ENCODE data around the gene MEGF6. TPM values are rescaled to one million over a fixed set of nuclear protein-coding genes. Genes with fewer than 3 reads are reported as not detected.
A peak's percentile ranks its signal among the peaks of the same experiment; 100 is the strongest.

Gene MEGF6
- total RNA-seq, 2 experiments from 2014 or later, result 1.7 to 2.5 TPM

DNA sequence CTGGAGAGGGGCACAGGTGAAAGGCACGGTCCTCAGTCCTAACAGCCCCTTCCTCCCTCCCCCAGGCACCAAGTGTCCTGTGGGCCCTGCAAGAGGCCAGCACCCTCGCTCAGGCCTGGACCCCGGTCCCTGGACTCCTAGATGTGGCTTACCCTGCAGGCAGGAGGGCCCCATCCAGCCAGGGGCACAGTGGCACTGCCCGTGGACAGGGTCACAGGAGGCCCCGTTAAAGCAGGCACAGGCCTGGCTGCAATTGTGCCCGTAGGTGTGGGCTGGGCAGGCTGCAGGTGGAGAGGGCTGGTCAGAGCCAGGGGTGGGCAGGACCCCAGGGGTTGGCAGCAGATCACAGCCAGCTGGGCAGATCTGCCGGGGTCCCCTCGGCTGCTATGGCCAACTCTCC is 112.3 kb downstream of the MEGF6 start:
- DNase-seq, result no peak
- Mint-ChIP-seq H3K27me3 (no peaks in the 10 kb centered on the region), H3K9me3 (no peaks in the 10 kb centered on the region), H3K27ac (no peak overlapping the region), H3K4me1 (no peaks in the 10 kb centered on the region), H3K36me3 (no peaks in the 10 kb centered on the region), H3K4me3 (no peak overlapping the region)

DNA sequence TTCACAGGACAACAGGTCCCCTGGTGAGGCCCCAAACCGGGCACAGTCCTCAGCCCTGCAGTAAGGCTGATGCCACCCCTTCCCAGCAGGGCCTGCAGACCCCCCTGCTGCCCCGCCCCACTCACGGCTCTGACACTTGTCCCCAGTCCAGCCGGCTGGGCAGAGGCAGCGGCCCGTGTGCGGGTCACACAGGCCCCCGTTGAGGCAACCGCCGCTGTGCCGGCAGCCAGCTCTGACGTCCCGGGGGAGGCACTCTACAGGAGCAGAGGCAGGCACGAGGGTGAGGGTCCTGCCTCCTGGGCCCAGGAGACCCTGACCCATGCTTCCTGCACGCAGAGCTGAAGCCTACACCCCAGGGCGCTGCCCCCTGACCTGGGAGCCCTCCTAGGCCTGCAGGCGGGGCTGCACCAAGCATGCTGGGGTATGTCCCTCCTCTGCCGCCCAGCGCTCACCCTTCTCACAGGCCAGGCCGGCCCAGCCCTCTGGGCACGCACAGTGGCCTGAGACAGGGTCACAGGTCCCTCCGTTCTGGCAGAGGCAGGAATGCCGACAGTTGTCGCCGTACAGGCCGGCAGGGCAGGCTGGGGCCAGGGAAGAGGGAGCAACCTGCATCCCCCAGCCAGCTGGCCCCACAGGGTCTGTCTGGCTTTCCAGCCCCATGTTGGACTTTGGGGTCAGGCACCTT is 112.9 kb downstream of the MEGF6 start:
- Mint-ChIP-seq H3K36me3 (no peaks in the 10 kb centered on the region), H3K4me3 (no peak overlapping the region), H3K4me1 (no peaks in the 10 kb centered on the region), H3K27me3 (no peaks in the 10 kb centered on the region), H3K27ac (no peak overlapping the region), H3K9me3 (no peaks in the 10 kb centered on the region)
- DNase-seq, result no peak

DNA sequence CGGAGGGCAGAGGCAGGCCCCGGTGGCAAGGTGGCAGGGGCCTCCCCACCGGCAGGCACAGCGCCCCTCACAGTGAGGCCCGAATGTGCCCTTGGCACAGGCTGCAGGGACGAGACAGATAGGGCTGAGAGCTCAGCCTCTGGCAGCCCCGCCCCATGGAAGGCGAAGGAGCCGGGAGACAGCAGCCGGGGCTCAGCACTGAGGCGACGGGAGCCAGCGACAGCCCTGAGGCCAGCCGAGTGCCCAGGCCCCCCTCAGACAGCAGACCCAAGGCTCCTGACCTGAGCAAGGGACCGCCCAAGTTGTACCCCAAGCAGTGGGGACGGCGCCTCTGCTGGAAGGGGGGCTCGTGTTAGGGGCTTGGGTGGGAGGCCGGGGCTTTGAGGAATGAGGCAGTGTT is 113.8 kb downstream of the MEGF6 start:
- no peak overlapping the region for H3K27ac Mint-ChIP-seq
- H3K9me3 Mint-ChIP-seq, result no peaks in the 10 kb centered on the region
- no peaks in the 10 kb centered on the region for H3K27me3 Mint-ChIP-seq
- no peaks in the 10 kb centered on the region for H3K4me1 Mint-ChIP-seq
- H3K4me3 Mint-ChIP-seq, result no peak overlapping the region
- H3K36me3 Mint-ChIP-seq, result no peaks in the 10 kb centered on the region
- DNase-seq, result no peak

DNA sequence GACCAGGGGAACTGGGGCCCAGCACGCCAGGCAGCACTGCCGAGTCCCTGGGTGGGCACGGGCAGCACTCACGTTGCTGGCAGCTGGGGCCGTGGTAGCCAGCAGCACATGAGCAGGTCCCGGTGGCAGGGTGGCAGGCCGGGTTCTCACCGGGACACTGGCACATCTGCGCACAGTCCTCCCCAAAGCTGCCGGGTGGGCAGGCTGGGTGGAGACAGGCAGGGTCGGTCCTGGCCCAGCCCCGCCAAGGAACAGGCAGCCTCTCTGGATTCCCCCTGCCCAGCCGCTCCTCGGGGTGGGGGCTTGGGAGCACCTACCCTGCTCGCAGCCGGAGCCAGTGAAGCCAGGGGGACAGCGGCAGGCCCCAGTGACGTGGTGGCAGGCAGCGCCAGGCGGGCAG is 114.4 kb downstream of the MEGF6 start:
- no peak for DNase-seq
- Mint-ChIP-seq H3K4me1 (no peaks in the 10 kb centered on the region), H3K27ac (no peak overlapping the region), H3K36me3 (no peaks in the 10 kb centered on the region), H3K9me3 (no peaks in the 10 kb centered on the region), H3K27me3 (no peaks in the 10 kb centered on the region), H3K4me3 (no peak overlapping the region)

DNA sequence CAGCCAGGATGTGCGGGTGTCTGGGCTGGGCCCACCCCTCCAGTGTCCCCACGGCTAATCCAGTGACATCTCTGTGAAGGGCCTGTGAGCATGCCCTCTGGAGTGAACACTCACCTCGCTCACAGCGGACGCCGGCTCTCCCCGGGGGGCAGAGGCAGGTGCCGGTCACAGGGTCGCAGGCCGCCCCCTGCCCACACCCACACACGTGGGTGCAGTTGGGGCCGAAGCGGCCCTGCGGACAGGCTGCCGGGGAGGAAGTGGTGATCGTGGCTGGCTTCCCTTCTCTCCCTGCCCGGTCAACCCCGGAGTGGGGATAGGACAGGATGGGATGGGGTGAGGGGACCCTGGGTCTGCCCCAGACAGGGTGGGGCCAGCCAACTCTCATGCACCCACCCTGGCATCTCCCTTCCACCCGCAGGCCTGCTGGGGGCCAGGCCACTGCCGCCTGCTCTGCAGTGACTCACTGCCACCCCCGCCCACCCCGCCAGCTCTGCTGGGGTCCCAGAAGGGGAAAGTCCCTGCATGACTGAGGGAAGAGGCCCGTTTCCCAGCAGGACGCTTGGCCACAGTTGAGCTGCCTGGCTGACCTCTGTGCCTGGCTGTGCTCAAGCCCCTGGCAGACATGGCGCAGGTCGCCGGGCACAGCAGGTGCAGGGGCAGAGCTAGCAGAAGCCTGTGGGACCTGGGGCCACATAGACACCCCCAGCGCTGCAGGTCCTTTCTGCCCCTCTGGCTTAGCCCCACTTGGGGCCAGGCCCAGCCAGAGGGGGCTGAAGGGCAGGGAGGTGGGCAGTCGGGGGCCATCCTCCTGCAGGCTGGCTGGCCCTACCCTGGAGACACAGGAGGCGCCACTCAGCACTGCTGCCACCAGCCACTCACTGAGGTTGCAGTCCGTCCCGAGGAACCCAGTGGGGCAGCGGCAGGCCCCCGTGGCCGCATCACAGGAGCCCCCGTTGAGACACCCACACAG is 115.2 kb downstream of the MEGF6 start:
- no peak overlapping the region for H3K27ac Mint-ChIP-seq
- no peaks in the 10 kb centered on the region for H3K36me3 Mint-ChIP-seq
- H3K9me3 Mint-ChIP-seq, result no peaks in the 10 kb centered on the region
- H3K4me1 Mint-ChIP-seq, result peaks cover 2% of the 10 kb centered on the region
- no peak for DNase-seq
- no peaks in the 10 kb centered on the region for H3K27me3 Mint-ChIP-seq
- no peak overlapping the region for H3K4me3 Mint-ChIP-seq

DNA sequence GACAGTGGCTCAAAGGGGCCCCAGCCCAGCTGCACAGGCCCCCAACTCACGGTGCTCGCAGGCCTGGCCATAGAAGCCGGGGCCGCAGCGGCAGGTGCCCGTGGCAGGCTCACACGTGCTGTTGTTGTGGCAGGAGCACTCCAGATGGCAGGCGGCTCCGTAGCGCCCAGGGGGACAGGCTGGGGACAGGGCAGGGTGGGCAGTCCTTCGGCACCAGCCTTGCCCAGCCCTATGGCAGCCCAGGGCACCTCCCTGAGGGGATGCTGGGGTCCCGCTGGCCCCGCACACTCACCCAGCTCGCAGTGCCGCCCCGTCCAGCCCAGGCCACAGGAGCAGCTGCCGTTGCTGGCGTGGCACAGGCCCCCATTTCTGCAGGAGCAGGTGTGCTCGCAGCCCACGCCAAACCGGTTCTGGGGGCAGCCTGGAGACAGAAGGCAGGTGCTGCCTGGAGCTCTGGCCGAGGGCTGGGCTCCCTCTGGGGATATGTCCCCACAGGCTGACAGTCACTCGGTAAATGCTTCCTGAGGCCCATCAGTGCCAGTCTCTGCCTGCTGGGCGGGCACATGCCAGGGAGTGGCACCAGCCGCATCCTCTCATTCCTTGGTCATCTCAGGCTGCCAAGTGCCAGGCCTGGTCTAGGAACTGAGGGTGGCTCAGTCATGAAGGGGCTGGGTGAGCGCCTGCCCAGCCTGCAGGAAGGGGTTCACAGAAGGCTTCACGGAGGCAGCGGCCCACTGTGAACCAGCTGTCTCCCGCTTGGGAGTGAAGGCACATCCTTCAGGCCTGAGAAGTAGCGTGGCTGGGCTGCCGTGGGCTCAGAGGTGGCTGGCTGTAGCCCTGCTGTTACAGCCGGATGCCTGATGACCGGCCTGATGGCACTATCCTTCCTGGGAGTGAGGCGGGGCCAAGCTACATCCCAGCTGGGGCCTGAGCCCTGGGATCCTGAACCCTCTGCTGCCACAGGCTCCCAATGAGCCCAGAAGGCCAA is 116.7 kb downstream of the MEGF6 start:
- Mint-ChIP-seq H3K9me3 (no peaks in the 10 kb centered on the region), H3K36me3 (no peaks in the 10 kb centered on the region), H3K4me3 (no peak overlapping the region), H3K27ac (no peak overlapping the region), H3K27me3 (no peaks in the 10 kb centered on the region), H3K4me1 (peaks cover 2% of the 10 kb centered on the region)
- DNase-seq, result no peak

DNA sequence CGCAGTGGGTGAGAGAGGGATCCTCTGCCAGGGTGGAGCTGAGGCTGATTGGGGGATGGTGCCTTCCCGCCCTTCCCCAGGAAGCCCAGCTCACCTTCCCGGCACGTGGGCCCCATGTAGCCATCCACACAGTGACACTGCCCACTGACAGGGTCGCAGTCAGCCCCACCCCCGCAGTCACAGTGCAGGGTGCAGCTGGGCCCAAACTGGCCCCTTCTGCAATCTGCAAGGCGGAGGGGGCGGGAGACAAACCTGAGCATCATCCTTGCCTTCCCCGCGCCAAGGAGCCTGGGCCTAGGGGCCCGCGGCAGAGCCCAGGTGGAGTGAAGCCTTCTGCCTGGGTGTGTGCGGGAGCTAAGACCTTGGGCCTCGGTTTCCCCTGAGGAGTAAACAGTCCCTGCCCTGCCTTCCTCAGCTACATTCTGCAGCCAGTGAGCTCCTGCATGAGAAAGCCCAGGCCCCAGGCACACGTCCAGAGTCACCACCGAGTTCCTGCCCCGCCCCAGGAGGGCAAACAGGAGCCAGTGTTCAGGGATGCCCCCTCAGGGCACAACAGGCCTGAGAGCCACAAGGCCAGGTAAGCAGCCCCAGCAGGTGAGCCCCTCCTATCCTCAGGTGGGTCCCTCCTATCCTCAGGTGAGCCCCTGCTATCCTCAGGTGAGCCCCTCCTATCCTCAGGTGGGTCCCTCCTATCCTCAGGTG is 118.6 kb downstream of the MEGF6 start:
- Mint-ChIP-seq H3K4me3 (no peak overlapping the region), H3K27me3 (no peaks in the 10 kb centered on the region), H3K4me1 (peaks cover 2% of the 10 kb centered on the region), H3K36me3 (no peaks in the 10 kb centered on the region), H3K27ac (no peak overlapping the region), H3K9me3 (peaks cover 12% of the 10 kb centered on the region)
- DNase-seq, result no peak

DNA sequence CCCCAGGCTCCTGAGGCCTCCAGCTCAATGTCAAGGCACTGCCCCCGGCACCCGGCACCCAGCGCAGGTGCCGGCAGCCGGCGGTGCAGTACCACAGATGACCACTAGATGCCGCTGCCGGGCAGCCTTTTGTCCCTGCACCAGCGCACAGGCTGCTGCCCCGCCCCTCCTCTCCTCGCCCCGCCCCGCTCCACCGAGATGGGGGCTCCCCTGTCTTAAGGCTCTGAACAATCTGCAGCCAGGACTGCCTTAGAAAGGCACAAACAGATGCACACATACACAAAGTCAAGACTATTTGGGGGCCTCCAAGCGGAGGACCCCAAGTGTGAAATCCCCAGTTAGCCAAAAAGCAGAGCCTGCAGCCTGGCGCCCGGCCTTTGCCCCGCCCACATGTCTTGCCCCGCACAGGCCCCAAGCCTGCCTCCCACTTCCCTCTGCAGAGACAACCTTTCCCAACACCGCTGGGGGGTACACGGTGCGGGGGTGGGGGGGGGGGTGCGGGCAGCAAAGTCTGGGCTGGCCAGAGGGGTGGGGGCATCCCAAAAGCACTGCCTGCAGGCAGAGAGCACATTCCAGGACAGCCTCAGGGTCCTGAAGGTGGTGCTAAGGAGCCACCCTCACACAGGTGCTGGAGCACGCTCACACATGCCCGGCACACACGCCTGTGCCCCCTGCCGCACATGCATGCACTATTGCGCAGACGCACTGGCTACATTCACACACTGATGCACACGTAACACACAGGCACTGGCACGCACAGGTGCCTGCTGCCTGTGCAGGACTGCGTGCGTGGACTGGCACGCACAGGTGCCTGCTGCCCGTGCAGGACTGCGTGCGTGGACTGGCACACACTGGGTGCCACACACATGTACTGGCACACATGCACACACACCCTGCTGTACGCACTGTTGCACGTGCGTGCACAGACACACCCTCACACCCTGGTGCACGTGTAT is 119.7 kb downstream of the MEGF6 start:
- peaks cover 2% of the 10 kb centered on the region for H3K4me1 Mint-ChIP-seq
- no peaks in the 10 kb centered on the region for H3K36me3 Mint-ChIP-seq
- no peak overlapping the region for H3K4me3 Mint-ChIP-seq
- peaks cover 13% of the 10 kb centered on the region for H3K9me3 Mint-ChIP-seq
- no peaks in the 10 kb centered on the region for H3K27me3 Mint-ChIP-seq
- DNase-seq, result peak; percentile 86
- H3K27ac Mint-ChIP-seq, result no peak overlapping the region

DNA sequence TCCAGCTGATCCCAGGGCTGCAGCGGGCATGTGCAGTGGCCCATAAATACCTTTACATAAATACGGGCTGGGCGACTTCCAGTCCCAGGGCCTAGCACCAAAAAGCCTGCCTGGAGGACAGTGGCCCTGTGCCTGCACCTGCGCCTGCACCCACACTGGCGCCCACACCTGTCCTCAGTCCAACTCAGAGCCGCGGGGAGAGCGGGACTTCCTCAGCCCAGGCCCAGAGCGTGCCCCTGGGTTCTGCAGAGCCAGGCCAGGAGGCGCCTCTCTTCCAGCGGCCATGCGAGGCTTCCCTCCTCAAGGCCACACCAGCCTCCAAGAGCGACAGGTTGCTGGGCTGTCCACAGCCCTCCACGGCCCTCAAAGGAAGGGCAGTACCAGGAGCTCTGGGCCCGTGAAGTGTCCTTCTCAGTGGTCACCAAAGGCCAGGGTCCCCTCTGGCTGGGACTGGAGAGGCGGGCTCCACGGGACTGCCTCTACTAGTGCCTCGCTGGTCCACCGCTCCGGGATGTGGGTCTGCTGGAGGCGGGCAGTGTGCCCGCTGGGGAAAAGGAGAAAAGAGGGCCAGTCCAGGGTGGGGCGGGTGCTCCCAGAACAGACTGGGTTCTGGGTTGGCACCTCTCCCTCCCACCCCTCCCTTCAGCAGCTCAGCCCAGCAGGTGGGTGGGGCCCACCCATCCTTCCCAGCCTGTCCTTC is 121.1 kb downstream of the MEGF6 start:
- no peaks in the 10 kb centered on the region for H3K27me3 Mint-ChIP-seq
- DNase-seq, result no peak
- peaks cover 13% of the 10 kb centered on the region for H3K9me3 Mint-ChIP-seq
- H3K27ac Mint-ChIP-seq, result no peak overlapping the region
- H3K4me1 Mint-ChIP-seq, result peaks cover 2% of the 10 kb centered on the region
- no peak overlapping the region for H3K4me3 Mint-ChIP-seq
- H3K36me3 Mint-ChIP-seq, result no peaks in the 10 kb centered on the region

DNA sequence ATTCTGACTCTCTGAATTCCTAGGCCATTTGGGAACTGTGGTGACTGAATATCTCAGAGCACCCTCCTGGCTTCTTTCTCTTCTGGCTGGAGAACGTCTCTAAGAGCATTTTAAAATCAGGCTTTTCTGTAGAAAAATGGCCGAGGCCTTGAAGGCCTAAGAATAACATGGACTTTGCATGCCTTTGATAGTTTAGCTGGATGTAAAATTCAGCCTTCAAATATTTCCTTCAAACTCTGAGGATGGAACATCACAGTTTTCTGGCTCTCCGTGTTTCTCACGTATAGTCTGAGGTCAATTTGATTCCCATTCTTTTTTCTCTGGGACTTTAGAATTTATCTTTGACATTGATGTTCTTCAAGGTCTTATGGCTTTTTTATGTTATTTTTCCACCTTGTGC is 122.9 kb downstream of the MEGF6 start:
- no peak overlapping the region for H3K27ac Mint-ChIP-seq
- H3K36me3 Mint-ChIP-seq, result no peaks in the 10 kb centered on the region
- no peak overlapping the region for H3K4me3 Mint-ChIP-seq
- peaks cover 13% of the 10 kb centered on the region for H3K9me3 Mint-ChIP-seq
- DNase-seq, result no peak
- H3K4me1 Mint-ChIP-seq, result peaks cover 2% of the 10 kb centered on the region
- no peaks in the 10 kb centered on the region for H3K27me3 Mint-ChIP-seq

DNA sequence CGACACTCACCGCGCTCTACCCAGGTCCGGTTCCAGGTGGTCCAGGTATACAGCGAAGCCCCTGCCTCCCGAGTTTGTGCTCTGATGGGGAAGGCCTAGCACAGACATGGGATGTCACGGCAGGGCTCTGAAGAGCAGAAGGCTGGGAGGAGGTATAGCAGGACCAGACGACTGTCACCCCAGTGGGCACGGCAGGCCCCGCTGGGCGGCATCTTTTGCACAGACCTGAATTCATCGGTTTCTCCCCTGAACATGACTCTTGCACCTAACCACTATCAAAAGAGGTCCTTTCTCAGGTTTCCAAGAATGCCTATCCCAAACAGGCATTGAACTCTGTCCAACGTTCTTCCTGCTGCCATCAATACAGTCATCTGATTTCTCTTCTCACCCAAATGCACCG is 126.3 kb downstream of the MEGF6 start:
- Mint-ChIP-seq H3K4me3 (no peak overlapping the region), H3K27ac (no peak overlapping the region)

DNA sequence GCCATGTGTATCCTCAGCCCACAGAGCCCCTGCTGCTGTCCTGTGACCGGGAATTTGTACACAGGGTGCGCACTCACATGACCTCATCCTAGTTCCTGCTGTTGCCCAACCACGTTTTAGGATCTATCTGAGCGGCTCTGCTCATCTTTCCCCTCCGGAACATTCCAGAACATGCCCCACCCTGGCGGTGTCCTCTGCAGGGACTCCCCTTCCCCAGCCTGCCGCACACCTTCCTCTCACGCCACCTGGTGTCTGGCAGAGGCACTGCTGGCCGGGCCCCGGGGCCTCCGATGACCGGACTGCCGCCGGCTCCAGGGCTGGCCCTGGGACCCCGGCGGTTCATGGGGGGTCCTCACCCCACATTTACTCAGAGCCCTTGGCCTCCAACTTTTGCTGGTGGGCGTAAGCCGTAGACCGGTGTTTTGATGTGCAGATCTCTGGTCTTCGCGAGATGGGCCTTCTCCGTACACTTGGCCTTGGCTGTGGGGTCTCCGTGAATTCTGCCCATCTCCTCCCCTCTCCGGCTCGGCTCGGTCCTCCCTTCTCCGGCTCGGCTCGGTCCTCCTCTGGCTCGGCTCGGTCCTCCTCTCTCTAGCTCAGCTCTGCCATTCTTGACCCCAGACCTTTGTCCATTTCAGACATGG is 127.4 kb downstream of the MEGF6 start:
- Mint-ChIP-seq H3K27me3 (no peaks in the 10 kb centered on the region), H3K9me3 (peaks cover 11% of the 10 kb centered on the region), H3K4me1 (no peaks in the 10 kb centered on the region), H3K27ac (no peak overlapping the region), H3K36me3 (no peaks in the 10 kb centered on the region), H3K4me3 (no peak overlapping the region)
- peak; percentile 44 for DNase-seq

More for the DNA sequence above, 126.3 kb downstream of the MEGF6 start:
- DNase-seq, result no peak
- Mint-ChIP-seq H3K9me3 (peaks cover 13% of the 10 kb centered on the region), H3K4me1 (no peaks in the 10 kb centered on the region), H3K27me3 (no peaks in the 10 kb centered on the region), H3K36me3 (no peaks in the 10 kb centered on the region)

DNA sequence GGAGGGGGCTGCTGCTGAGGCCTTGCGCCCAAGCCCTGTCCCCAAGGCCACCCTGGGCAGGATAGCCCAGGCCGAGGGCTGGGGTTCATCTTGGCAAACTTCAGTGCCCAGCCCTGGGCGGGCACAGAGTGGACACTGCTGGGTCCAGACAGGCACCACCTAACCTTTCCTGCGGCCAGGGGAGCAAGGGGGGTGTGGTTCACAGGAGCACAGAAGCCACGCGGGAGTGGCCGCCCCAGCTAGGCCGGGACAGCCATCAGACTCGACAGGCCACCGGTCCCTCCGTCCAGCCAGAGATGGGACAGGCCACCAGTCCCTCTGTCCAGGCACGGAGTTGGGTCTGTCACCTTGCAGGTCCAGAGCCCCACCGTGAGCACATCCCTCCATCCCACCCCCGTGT is 127.9 kb downstream of the MEGF6 start:
- H3K27me3 Mint-ChIP-seq, result no peaks in the 10 kb centered on the region
- H3K9me3 Mint-ChIP-seq, result peaks cover 7% of the 10 kb centered on the region
- H3K36me3 Mint-ChIP-seq, result no peaks in the 10 kb centered on the region
- no peak overlapping the region for H3K27ac Mint-ChIP-seq
- H3K4me1 Mint-ChIP-seq, result no peaks in the 10 kb centered on the region
- no peak for DNase-seq
- H3K4me3 Mint-ChIP-seq, result no peak overlapping the region

Measured in activated naive CD8-positive, alpha-beta T cell treated with anti-CD3 and anti-CD28 coated beads for 36 hours (primary cell).